Upper lobe of left lung (tissue), 4 donors: ENCODE results near the gene PRKG1.

Experiments used
- POLR2A ChIP-seq, 4 donors: fragments of 450-650 bp; IDR thresholded peaks; one replicate each; pipeline ENCODE4 v1.5.1; 2016 to 2017; ENCODE audit warnings: antibody characterized with exemption in 4 of 4, mild to moderate bottlenecking in 2 of 4
- POLR2AphosphoS5 ChIP-seq, 2 donors: sonication (generic); formaldehyde crosslinking; IDR thresholded peaks; one replicate each; pipeline ENCODE4 v1.5.1; 2017; ENCODE audit warnings: antibody characterized with exemption in 2 of 2
- TF ChIP-seq, protein P1 (sequence below), 6 experiments: fragments of 450-650 bp in 4 of 6; fragments of 200-600 bp in 2 of 6; sonication (generic) in 2 of 6; IDR thresholded peaks; one replicate each; pipeline ENCODE4 v1.5.1; 2016 to 2019; ENCODE audit warnings: antibody characterized with exemption in 6 of 6

DNA sequence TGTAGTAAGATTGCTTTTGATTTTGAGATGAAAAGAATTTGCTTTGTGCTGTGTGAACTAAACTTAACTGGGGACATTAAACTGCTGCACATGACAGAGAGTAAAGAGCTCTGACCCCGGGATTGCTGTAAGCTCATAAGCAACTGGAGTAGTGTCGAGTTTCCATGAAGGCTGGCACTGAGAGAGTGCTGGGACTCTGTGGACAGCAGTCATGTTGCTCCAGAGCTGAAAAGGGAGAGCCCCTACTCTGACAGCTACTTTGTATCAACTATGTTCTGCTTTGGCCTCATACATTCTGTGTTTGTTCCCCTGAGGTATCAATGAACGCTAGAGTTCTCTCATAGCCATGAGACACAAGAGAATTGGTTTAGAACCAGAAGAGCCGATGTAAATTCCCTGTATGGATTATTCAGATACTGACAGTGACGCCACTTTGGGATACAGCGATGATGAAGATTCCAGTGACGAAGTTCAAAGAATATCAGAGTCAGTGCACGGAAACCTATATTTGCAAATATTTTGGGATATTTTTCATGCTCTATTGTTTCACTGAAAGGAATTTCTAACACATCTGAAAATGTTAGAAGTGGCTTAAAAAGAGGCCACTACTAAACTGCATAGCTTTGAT lies 1053.9 kb downstream of the PRKG1 start:
- TF ChIP-seq, protein P1, sequence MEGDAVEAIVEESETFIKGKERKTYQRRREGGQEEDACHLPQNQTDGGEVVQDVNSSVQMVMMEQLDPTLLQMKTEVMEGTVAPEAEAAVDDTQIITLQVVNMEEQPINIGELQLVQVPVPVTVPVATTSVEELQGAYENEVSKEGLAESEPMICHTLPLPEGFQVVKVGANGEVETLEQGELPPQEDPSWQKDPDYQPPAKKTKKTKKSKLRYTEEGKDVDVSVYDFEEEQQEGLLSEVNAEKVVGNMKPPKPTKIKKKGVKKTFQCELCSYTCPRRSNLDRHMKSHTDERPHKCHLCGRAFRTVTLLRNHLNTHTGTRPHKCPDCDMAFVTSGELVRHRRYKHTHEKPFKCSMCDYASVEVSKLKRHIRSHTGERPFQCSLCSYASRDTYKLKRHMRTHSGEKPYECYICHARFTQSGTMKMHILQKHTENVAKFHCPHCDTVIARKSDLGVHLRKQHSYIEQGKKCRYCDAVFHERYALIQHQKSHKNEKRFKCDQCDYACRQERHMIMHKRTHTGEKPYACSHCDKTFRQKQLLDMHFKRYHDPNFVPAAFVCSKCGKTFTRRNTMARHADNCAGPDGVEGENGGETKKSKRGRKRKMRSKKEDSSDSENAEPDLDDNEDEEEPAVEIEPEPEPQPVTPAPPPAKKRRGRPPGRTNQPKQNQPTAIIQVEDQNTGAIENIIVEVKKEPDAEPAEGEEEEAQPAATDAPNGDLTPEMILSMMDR (IDR thresholded peaks at IDR 0.05): no peak
- TF ChIP-seq POLR2A (IDR thresholded peaks at IDR 0.05): no peak
- no peak for TF ChIP-seq POLR2AphosphoS5 (IDR thresholded peaks at IDR 0.05)
